CD4-positive, alpha-beta T cell treated with Interferon alpha-2 for 1 hour (primary cell): Measurements from ENCODE around the gene CNTLN.
"Not testable (repeated sequence)": the region's sequence is repeated elsewhere in the genome, so short reads cannot be mapped to it uniquely, and the experiment has no call there.

Source experiments
- DNase-seq, 2 donors: peaks; one replicate each; pipeline ENCODE4 v3.0.0-alpha.2; 2020 to 2022

The CNTLN gene

DNA sequence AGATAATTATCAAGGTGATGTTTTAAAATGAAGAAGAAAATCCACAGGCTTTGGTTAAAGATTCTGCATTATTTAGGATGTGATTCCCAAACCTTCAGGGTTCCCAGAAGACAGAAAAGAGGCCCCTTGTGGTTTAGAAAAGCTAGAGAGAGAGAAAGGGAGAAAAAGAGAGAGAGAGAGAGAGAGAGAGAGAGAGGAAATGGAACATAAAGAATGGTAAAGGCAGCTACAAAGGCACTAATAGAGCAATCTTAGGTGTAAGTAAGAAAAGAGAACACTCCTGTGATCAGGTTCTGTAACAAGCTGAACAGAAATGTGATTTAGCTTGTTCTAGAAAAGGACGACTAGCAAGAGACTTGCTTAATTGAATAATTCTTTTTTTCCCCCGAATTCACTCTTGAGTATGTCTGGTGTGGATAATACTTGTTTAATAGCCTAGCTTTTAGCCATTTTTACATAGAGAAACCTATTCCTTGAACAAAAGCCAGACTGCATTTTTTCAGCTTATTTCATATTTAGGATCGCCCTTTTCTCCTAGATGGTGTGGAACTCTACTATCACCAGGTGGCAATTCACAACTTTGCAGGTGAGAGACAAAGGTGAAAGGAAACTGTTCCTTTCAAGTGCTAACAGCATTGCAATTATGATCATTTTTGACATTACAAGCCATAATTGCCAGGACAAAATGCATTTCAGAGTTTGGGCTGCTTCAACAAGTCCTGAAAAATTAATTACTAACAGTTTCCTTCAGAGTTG, 386.4 kb downstream of the CNTLN start:
- no peak for DNase-seq

GRCh38 chr9:17526726-17527125, 391.9 kb downstream of the CNTLN start:
- not testable (repeated sequence) for DNase-seq

GRCh38 chr9:17528859-17529258, 394.0 kb downstream of the CNTLN start:
- no peak for DNase-seq

GRCh38 chr9:17531642-17532254, 396.9 kb downstream of the CNTLN start:
- no peak for DNase-seq

GRCh38 chr9:17532461-17532860, 397.6 kb downstream of the CNTLN start:
- no peak for DNase-seq

GRCh38 chr9:17535176-17535575, 400.3 kb downstream of the CNTLN start:
- no peak for DNase-seq

DNA sequence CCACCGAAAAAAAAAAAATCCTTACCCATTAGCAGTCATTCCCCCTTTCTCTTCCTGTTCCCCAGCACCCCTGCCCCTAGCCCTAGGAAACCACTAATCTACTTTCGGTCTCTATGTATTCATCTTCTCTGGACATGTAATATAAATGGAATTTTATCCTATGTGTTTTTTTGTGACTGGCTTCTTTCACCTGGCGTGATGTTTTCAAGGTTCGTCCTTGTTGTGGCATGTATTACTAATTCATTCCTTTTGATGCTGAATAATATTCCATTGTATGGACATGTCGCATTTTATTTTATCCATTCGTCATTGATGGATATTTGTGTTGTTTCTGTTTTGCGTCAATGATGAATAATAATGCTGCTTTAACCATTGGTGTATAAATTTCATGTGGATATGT, 401.2 kb downstream of the CNTLN start:
- no peak for DNase-seq

GRCh38 chr9:17551023-17551422, 416.2 kb downstream of the CNTLN start:
- no peak for DNase-seq
